GM23338 (cell line): ENCODE data around the gene OSBPL5. TPM values are rescaled to one million over a fixed set of nuclear protein-coding genes. Genes with fewer than 3 reads are reported as not detected.

Experiments used
- ATAC-seq: fragments of 200-7000 bp; cut with Tn5 transposase; 3 replicates; pipeline ENCODE4 v1.9.1; 2020
- DNase-seq: peaks from one replicate; pipeline ENCODE4 v3.0.0-alpha.2; 2015; ENCODE audit warnings: low spot score
- H2AFZ ChIP-seq: fragments of 200-600 bp; sonication (generic); 2 replicates; pipeline ENCODE4 v1.8.0; 2016; ENCODE audit warnings: antibody characterized with exemption, mild to moderate bottlenecking, moderate library complexity
- H3F3A ChIP-seq: fragments of 200-600 bp; sonication (generic); replicated peaks from 2 replicates; pipeline ENCODE4 v1.8.0; 2017; ENCODE audit warnings: antibody characterized with exemption, mixed run types, low read depth
- H3K27ac ChIP-seq: fragments of 200-600 bp; sonication (generic); 2 replicates; pipeline ENCODE4 v1.6.1; 2016; ENCODE audit warnings: low read depth
- H3K27me3 ChIP-seq: fragments of 200-600 bp; sonication (generic); 2 replicates; pipeline ENCODE4 v1.8.0; 2016; ENCODE audit warnings: mild to moderate bottlenecking, mixed run types, moderate library complexity; ENCODE audit not compliant: insufficient read depth
- H3K36me3 ChIP-seq: fragments of 200-600 bp; sonication (generic); 2 replicates; pipeline ENCODE4 v1.8.0; 2016; ENCODE audit warnings: mild to moderate bottlenecking; ENCODE audit not compliant: insufficient read depth
- H3K4me1 ChIP-seq: fragments of 200-600 bp; sonication (generic); 2 replicates; pipeline ENCODE4 v1.8.0; 2016; ENCODE audit warnings: mild to moderate bottlenecking, moderate library complexity; ENCODE audit not compliant: insufficient read depth
- H3K4me2 ChIP-seq: fragments of 200-600 bp; sonication (generic); 2 replicates; pipeline ENCODE4 v1.7.1; 2017; ENCODE audit warnings: mixed run types
- H3K4me3 ChIP-seq: fragments of 200-600 bp; sonication (generic); 2 replicates; pipeline ENCODE4 v1.6.1; 2016; ENCODE audit warnings: mixed run types
- H3K79me2 ChIP-seq: fragments of 200-600 bp; sonication (generic); replicated peaks from 2 replicates; pipeline ENCODE4 v1.8.0; 2017; ENCODE audit warnings: mild to moderate bottlenecking; ENCODE audit not compliant: insufficient read depth
- H3K9me2 ChIP-seq: fragments of 200-600 bp; sonication (generic); 2 replicates; pipeline ENCODE4 v1.8.0; 2017; ENCODE audit not compliant: insufficient read depth
- H4K20me1 ChIP-seq: fragments of 200-600 bp; sonication (generic); replicated peaks from 2 replicates; pipeline ENCODE4 v1.8.0; 2017; ENCODE audit warnings: mild to moderate bottlenecking; ENCODE audit not compliant: insufficient read depth
- H3K27ac Mint-ChIP-seq: 2 replicates; pipeline ENCODE4 v1.8.0; 2020; ENCODE audit warnings: inconsistent platforms, mild to moderate bottlenecking, moderate library complexity, mixed read lengths
- H3K27me3 Mint-ChIP-seq: 3 replicates; pipeline ENCODE4 v1.8.0; 2022; ENCODE audit warnings: low read depth, mild to moderate bottlenecking, moderate library complexity, mixed read lengths, inconsistent platforms; ENCODE audit not compliant: insufficient read depth, poor library complexity
- H3K36me3 Mint-ChIP-seq: 3 replicates; pipeline ENCODE4 v1.8.0; 2021; ENCODE audit warnings: low read depth, mild to moderate bottlenecking, inconsistent platforms, moderate library complexity, mixed read lengths
- H3K4me1 Mint-ChIP-seq: 3 replicates; pipeline ENCODE4 v1.8.0; 2020; ENCODE audit warnings: mild to moderate bottlenecking, inconsistent platforms, mixed read lengths
- H3K4me3 Mint-ChIP-seq: 3 replicates; pipeline ENCODE4 v1.8.0; 2021; ENCODE audit warnings: moderate library complexity, mild to moderate bottlenecking, inconsistent platforms, mixed read lengths
- H3K9me3 Mint-ChIP-seq: 3 replicates; pipeline ENCODE4 v1.8.0; 2020; ENCODE audit warnings: moderate library complexity, mild to moderate bottlenecking, inconsistent platforms, mixed read lengths
- CREB1 ChIP-seq: fragments of 250-450 bp; sonication (Bioruptor Pico); IDR thresholded peaks from 2 replicates; pipeline ENCODE4 v1.5.0; 2020; ENCODE audit warnings: low read depth, mild to moderate bottlenecking, moderate library complexity
- CTCF ChIP-seq, 2 experiments: fragments of 200-600 bp in 1 of 2; sonication (generic) in 1 of 2; conservative IDR thresholded peaks; 2 replicates each; pipeline versions ENCODE4 v1.5.1 to v1.6.1; 2016 to 2017; ENCODE audit warnings: antibody characterized with exemption in 2 of 2, low read depth in 2 of 2, mild to moderate bottlenecking in 2 of 2, moderate library complexity in 1 of 2
- EZH2phosphoT487 ChIP-seq: fragments of 200-600 bp; sonication (generic); IDR thresholded peaks from one replicate; pipeline ENCODE4 v1.8.1; 2018; ENCODE audit warnings: antibody characterized with exemption; ENCODE audit not compliant: unreplicated experiment
- POLR2AphosphoS5 ChIP-seq: IDR thresholded peaks from 2 replicates; pipeline ENCODE4 v1.6.1; 2016; ENCODE audit warnings: antibody characterized with exemption, low read depth
- REST ChIP-seq: IDR thresholded peaks from one replicate; pipeline ENCODE4 v1.6.1; 2018; ENCODE audit warnings: antibody characterized with exemption; ENCODE audit not compliant: unreplicated experiment
- STAT1 ChIP-seq: IDR thresholded peaks from one replicate; pipeline ENCODE4 v1.6.1; 2016; ENCODE audit warnings: antibody characterized with exemption; ENCODE audit not compliant: unreplicated experiment
- ZNF114 ChIP-seq: fragments of 250-450 bp; sonication (Bioruptor Pico); IDR thresholded peaks from 2 replicates; pipeline ENCODE4 v1.5.0; 2020; ENCODE audit warnings: mild to moderate bottlenecking, moderate library complexity
- ZNF331 ChIP-seq: fragments of 250-450 bp; sonication (Bioruptor Pico); IDR thresholded peaks from 2 replicates; pipeline ENCODE4 v1.5.0; 2020; ENCODE audit warnings: low read depth, mild to moderate bottlenecking, moderate library complexity
- ZNF462 ChIP-seq: fragments of 250-450 bp; sonication (Bioruptor Pico); IDR thresholded peaks from 2 replicates; pipeline ENCODE4 v1.5.0; 2020; ENCODE audit warnings: mild to moderate bottlenecking, moderate library complexity
- polyA plus RNA-seq: library from polyadenylated mRNA; unstranded; fragments of >200 nt; fragmentation: Nextera tagmentation; extraction: Ambion mirVana; gene quantifications from 2 replicates; pipeline ENCODE4 v1.2.1, GENCODE V29; 2016
- total RNA-seq: library from RNA; depleted of rRNA; stranded (reverse); fragments of >200 nt; shearing (Covaris generic); gene quantifications from 2 replicates; pipeline ENCODE4 v1.2.3, GENCODE V29; 2014

Gene OSBPL5
- total and polyA plus RNA-seq, 2 experiments from 2014 or later: 2.7 to 12.0 TPM

- no peaks in the 10 kb centered on the region for H3K9me2 ChIP-seq
- H3K4me2 ChIP-seq: no peak overlapping the region
- H3K4me1 ChIP-seq: peaks cover 3% of the 10 kb centered on the region; the same call in 1 of the 2 replicates
- H3K79me2 ChIP-seq: no peaks in the 10 kb centered on the region
- H3K27me3 ChIP-seq: no peaks in the 10 kb centered on the region
- H3K36me3 ChIP-seq: no peaks in the 10 kb centered on the region
- no peaks in the 10 kb centered on the region for H3K9me3 Mint-ChIP-seq
- ATAC-seq: no peak
- no peak overlapping the region for H2AFZ ChIP-seq
- H3K4me1 Mint-ChIP-seq: peaks cover 14% of the 10 kb centered on the region; the same call in 2 of the 3 replicates
- no peak overlapping the region for H3K27ac ChIP-seq
- H3K36me3 Mint-ChIP-seq: no peaks in the 10 kb centered on the region; the same call in 2 of the 3 replicates
- no peak overlapping the region for H3K4me3 ChIP-seq
- H4K20me1 ChIP-seq: no peaks in the 10 kb centered on the region
- no peak for DNase-seq
- no peak overlapping the region for H3K4me3 Mint-ChIP-seq
- no peak for TF ChIP-seq POLR2AphosphoS5
- no peaks in the 10 kb centered on the region for H3F3A ChIP-seq
- peaks cover 6% of the 10 kb centered on the region for H3K27me3 Mint-ChIP-seq
- H3K27ac Mint-ChIP-seq: no peak overlapping the region
Observed at GRCh38 chr11:3089236-3090061, 75.7 kb downstream of the OSBPL5 start.

- Histone ChIP-seq H3K4me1 (peaks cover 3% of the 10 kb centered on the region; the same call in 1 of the 2 replicates), H3K27me3 (no peaks in the 10 kb centered on the region), H3K4me2 (no peak overlapping the region), H3F3A (no peaks in the 10 kb centered on the region), H3K27ac (no peak overlapping the region), H3K9me2 (no peaks in the 10 kb centered on the region), H4K20me1 (no peaks in the 10 kb centered on the region), H2AFZ (no peak overlapping the region), H3K36me3 (no peaks in the 10 kb centered on the region), H3K4me3 (no peak overlapping the region), H3K79me2 (no peaks in the 10 kb centered on the region)
- ATAC-seq (no peak), DNase-seq (no peak)
- Mint-ChIP-seq H3K36me3 (no peaks in the 10 kb centered on the region; the same call in 2 of the 3 replicates), H3K9me3 (no peaks in the 10 kb centered on the region), H3K4me1 (peaks cover 14% of the 10 kb centered on the region; the same call in 2 of the 3 replicates), H3K27ac (no peak overlapping the region), H3K4me3 (no peak overlapping the region; the same call in 2 of the 3 replicates), H3K27me3 (peaks cover 10% of the 10 kb centered on the region)
- TF ChIP-seq ZNF462 (CRISPR knock-in tag) (no peak), CTCF (conservative IDR thresholded peaks at IDR 0.05; ENCODE audit: low read depth in 2 of 2) (no peak), ZNF331 (CRISPR knock-in tag) (no peak), REST (no peak), EZH2phosphoT487 (no peak), CREB1 (no peak), ZNF114 (no peak), STAT1 (no peak)
Observed at GRCh38 chr11:3088806-3089205, 76.3 kb downstream of the OSBPL5 start.
